Vagina (tissue), 2 donors: ENCODE results near the gene CORT. TPM values are rescaled to one million over a fixed set of nuclear protein-coding genes. Genes with fewer than 3 reads are reported as not detected.
"Not testable (repeated sequence)": the region's sequence is repeated elsewhere in the genome, so short reads cannot be mapped to it uniquely, and the experiment has no call there.

ENCODE experiments used
- DNase-seq, 2 donors: peaks; one replicate each; pipeline ENCODE4 v3.0.0-alpha.2; 2017; ENCODE audit errors: extremely low spot score in 2 of 2
- H3K27ac ChIP-seq: fragments of 200-600 bp; sonication (generic); one replicate; pipeline ENCODE4 v1.5.1; 2019
- H3K27me3 ChIP-seq: fragments of 200-600 bp; sonication (generic); one replicate; pipeline ENCODE4 v1.5.1; 2019
- H3K36me3 ChIP-seq, 2 donors: fragments of 200-600 bp; sonication (generic); one replicate each; pipeline ENCODE4 v1.5.1; 2017 to 2019
- H3K4me1 ChIP-seq: fragments of 200-600 bp; sonication (generic); one replicate; pipeline ENCODE4 v1.5.1; 2019
- H3K4me3 ChIP-seq, 2 donors: fragments of 200-600 bp; sonication (generic); 1 replicate in 1 of 2; 2 replicates in 1 of 2; pipeline ENCODE4 v1.5.1; 2016 to 2019
- H3K9me3 ChIP-seq: fragments of 200-600 bp; sonication (generic); one replicate; pipeline ENCODE4 v1.5.1; 2019
- POLR2A ChIP-seq, 2 donors: fragments of 450-650 bp; IDR thresholded peaks; one replicate each; pipeline ENCODE4 v1.6.1; 2017; ENCODE audit warnings: antibody characterized with exemption in 2 of 2, mild to moderate bottlenecking in 2 of 2, moderate library complexity in 2 of 2
- POLR2AphosphoS5 ChIP-seq, 2 donors: sonication (generic); formaldehyde crosslinking; IDR thresholded peaks; one replicate each; pipeline ENCODE4 v1.9.0; 2017; ENCODE audit warnings: antibody characterized with exemption in 2 of 2, mild to moderate bottlenecking in 2 of 2, low read depth in 1 of 2; ENCODE audit not compliant: insufficient read depth in 1 of 2
- intact Hi-C: fragments of 100-400 bp; cut with DNase I; formaldehyde crosslinking; loops from one replicate; pipeline ENCODE4 v1.15.1; 2023
- total RNA-seq: library from RNA; depleted of rRNA; stranded (reverse); fragments of >200 nt; gene quantifications from one replicate; pipeline ENCODE4 v1.2.3, GENCODE V29; 2016
- TF ChIP-seq, protein P1 (sequence below), 3 experiments: fragments of 450-650 bp in 2 of 3; fragments of 200-600 bp in 1 of 3; sonication (generic) in 1 of 3; IDR thresholded peaks; one replicate each; pipeline ENCODE4 v1.5.1; 2017 to 2019; ENCODE audit warnings: antibody characterized with exemption in 3 of 3, mild to moderate bottlenecking in 2 of 3, moderate library complexity in 2 of 3

The CORT gene
- total RNA-seq, result not detected

DNA sequence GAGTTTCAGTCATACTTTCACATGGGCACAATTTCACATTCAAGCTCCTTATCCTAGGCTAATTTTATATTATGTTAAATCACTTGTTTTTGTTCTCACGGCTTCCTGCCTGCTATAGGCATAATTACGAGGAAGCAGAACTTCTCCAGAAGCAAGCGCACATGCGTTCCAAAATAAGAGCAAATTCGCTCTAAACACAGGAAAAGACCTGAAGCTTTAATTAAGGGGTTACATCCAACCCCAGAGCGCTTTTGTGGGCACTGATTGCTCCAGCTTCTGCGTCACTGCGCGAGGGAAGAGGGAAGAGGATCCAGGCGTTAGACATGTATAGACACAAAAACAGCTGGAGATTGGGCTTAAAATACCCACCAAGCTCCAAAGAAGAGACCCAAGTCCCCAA lies at the start of gene CORT:
CORT (plus strand) TSS at position 281 of the 400 bp plus-strand sequence. CDS start 193 bp downstream, outside the sequence.
- Histone ChIP-seq H3K36me3 (no peaks in the 10 kb centered on the region), H3K4me3 (no peak within 1 kb of the TSS), H3K9me3 (no peaks in the 10 kb centered on the region), H3K27ac (no peak within 1 kb of the TSS), H3K4me1 (peaks cover 9% of the 10 kb centered on the region), H3K27me3 (no peaks in the 10 kb centered on the region)
- no peak for DNase-seq
- no peak for TF ChIP-seq POLR2A (IDR thresholded peaks at IDR 0.05)
- TF ChIP-seq, protein P1, sequence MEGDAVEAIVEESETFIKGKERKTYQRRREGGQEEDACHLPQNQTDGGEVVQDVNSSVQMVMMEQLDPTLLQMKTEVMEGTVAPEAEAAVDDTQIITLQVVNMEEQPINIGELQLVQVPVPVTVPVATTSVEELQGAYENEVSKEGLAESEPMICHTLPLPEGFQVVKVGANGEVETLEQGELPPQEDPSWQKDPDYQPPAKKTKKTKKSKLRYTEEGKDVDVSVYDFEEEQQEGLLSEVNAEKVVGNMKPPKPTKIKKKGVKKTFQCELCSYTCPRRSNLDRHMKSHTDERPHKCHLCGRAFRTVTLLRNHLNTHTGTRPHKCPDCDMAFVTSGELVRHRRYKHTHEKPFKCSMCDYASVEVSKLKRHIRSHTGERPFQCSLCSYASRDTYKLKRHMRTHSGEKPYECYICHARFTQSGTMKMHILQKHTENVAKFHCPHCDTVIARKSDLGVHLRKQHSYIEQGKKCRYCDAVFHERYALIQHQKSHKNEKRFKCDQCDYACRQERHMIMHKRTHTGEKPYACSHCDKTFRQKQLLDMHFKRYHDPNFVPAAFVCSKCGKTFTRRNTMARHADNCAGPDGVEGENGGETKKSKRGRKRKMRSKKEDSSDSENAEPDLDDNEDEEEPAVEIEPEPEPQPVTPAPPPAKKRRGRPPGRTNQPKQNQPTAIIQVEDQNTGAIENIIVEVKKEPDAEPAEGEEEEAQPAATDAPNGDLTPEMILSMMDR (IDR thresholded peaks at IDR 0.05), result no peak
- TF ChIP-seq POLR2AphosphoS5 (IDR thresholded peaks at IDR 0.05; ENCODE audit: insufficient read depth in 1 of 2, low read depth in 1 of 2), result no peak
- intact Hi-C loops, result no loop called here

GRCh38 chr1:10401281-10401680 lies 48.5 kb upstream of the CORT start:
- no peaks in the 10 kb centered on the region for H3K27me3 ChIP-seq
- peaks cover 27% of the 10 kb centered on the region for H3K4me1 ChIP-seq
- peaks cover 0 to 39% of the 10 kb centered on the region in 2 donors for H3K36me3 ChIP-seq
- intact Hi-C loops, result no loop called here
- TF ChIP-seq POLR2A (IDR thresholded peaks at IDR 0.05), result no peak
- TF ChIP-seq, protein P1 (IDR thresholded peaks at IDR 0.05), result no peak
- TF ChIP-seq POLR2AphosphoS5 (IDR thresholded peaks at IDR 0.05; ENCODE audit: insufficient read depth in 1 of 2, low read depth in 1 of 2), result no peak
- no peak overlapping the region for H3K4me3 ChIP-seq
- no peak for DNase-seq
- H3K9me3 ChIP-seq, result no peaks in the 10 kb centered on the region
- H3K27ac ChIP-seq, result no peak overlapping the region

DNA sequence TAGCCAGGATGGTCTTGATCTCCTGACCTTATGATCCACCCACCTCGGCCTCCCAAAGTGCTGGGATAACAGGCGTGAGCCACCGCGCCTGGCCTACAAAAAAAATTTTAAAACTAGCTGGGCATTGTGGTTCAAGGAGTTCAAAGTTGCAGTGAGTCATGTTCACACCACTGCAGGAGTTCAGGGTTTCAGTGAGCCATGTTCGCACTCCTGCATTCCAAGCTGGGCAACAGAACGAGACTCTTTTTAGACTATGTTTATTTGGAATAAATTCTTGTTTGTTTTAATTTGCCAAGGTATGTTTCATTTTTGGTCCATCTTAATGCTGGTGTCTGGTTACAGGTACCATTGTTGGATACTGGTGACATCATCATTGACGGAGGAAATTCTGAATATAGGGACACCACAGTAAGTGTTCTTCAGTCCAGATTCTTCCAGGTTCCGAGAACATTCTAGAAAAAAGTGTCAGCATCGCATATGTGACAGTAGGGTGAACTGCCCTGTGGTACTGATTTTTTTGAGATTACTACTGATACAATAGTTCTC lies 47.0 kb upstream of the CORT start:
- no peak for TF ChIP-seq POLR2AphosphoS5 (IDR thresholded peaks at IDR 0.05; ENCODE audit: insufficient read depth in 1 of 2, low read depth in 1 of 2)
- peaks cover 21% of the 10 kb centered on the region for H3K4me1 ChIP-seq
- H3K36me3 ChIP-seq, result peaks cover 0 to 54% of the 10 kb centered on the region in 2 donors
- H3K9me3 ChIP-seq, result no peaks in the 10 kb centered on the region
- H3K4me3 ChIP-seq, result no peak overlapping the region
- no peaks in the 10 kb centered on the region for H3K27me3 ChIP-seq
- intact Hi-C loops, result no loop called here
- no peak for DNase-seq
- H3K27ac ChIP-seq, result no peak overlapping the region

- Histone ChIP-seq H3K9me3 (no peaks in the 10 kb centered on the region), H3K36me3 (peaks cover 0 to 95% of the 10 kb centered on the region in 2 donors), H3K4me1 (no peaks in the 10 kb centered on the region), H3K4me3 (no peak overlapping the region), H3K27me3 (no peaks in the 10 kb centered on the region), H3K27ac (no peak overlapping the region)
- TF ChIP-seq, protein P1 (IDR thresholded peaks at IDR 0.05), result no peak
- no peak for TF ChIP-seq POLR2AphosphoS5 (IDR thresholded peaks at IDR 0.05; ENCODE audit: insufficient read depth in 1 of 2, low read depth in 1 of 2)
- TF ChIP-seq POLR2A (IDR thresholded peaks at IDR 0.05), result no peak
- intact Hi-C loops, result no loop called here
- no peak for DNase-seq
These were observed 42.6 kb upstream of the CORT start for GRCh38 chr1:10407201-10407600.

- Histone ChIP-seq H3K27me3 (no peaks in the 10 kb centered on the region), H3K4me3 (no peak overlapping the region), H3K36me3 (peaks cover 9 to 79% of the 10 kb centered on the region in 2 donors), H3K4me1 (no peaks in the 10 kb centered on the region), H3K27ac (no peak overlapping the region), H3K9me3 (no peaks in the 10 kb centered on the region)
- no peak for TF ChIP-seq POLR2A (IDR thresholded peaks at IDR 0.05)
- TF ChIP-seq, protein P1 (IDR thresholded peaks at IDR 0.05), result no peak
- TF ChIP-seq POLR2AphosphoS5 (IDR thresholded peaks at IDR 0.05; ENCODE audit: insufficient read depth in 1 of 2, low read depth in 1 of 2), result peak in 1 of 2 donors; percentile 34
- no peak for DNase-seq
- intact Hi-C loops, result no loop called here
These were observed 34.5 kb upstream of the CORT start for GRCh38 chr1:10415211-10415930.

DNA sequence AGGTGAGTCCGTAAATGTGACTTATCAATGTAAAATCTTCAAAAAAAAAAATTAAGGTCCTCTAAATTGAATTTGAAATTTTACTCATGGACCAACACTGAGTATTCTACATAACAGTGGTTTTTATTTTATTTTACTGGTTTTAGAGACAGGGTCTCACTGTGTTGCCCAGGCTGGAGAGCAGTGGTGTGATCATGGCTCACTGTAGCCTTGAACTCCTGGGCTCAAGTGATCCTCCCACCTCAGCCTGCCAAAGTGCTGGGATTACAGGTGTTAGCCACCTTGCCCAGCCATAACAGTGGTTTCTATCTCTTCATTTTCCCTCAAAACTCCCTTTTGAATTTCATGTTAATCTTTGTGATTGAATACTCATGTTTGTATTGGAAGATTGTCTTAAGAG lies 33.9 kb upstream of the CORT start:
- H3K4me1 ChIP-seq, H3K27ac ChIP-seq, H3K4me3 ChIP-seq, H3K27me3 ChIP-seq, intact Hi-C loops, DNase-seq, H3K9me3 ChIP-seq: not testable (repeated sequence)
- H3K36me3 ChIP-seq, result peaks cover 9 to 76% of the 10 kb centered on the region in 2 donors

GRCh38 chr1:10418741-10419140 lies 31.1 kb upstream of the CORT start:
- DNase-seq, H3K27me3 ChIP-seq, H3K27ac ChIP-seq, H3K4me3 ChIP-seq, H3K4me1 ChIP-seq, intact Hi-C loops, H3K9me3 ChIP-seq: not testable (repeated sequence)
- H3K36me3 ChIP-seq, result peaks cover 3 to 49% of the 10 kb centered on the region in 2 donors
